GM13977 (cell line): Measurements from ENCODE around the gene ARPC2.
A peak's percentile ranks its signal among the peaks of the same experiment; 100 is the strongest.
"Not testable (repeated sequence)": the region's sequence is repeated elsewhere in the genome, so short reads cannot be mapped to it uniquely, and the experiment has no call there.

Experiments used
- DNase-seq: peaks from one replicate; pipeline ENCODE4 v3.0.0; 2012; ENCODE audit warnings: low spot score
- CTCF ChIP-seq: IDR thresholded peaks from 2 replicates; pipeline ENCODE4 v1.5.1; 2012; ENCODE audit warnings: mild to moderate bottlenecking, control low read depth; ENCODE audit not compliant: insufficient read depth; ENCODE audit errors: extremely low read depth, missing control alignments
- in situ Hi-C: fragments of 300-500 bp; cut with MboI; formaldehyde crosslinking; loops from one replicate; pipeline ENCODE4 v1.12.0; 2022; ENCODE audit warnings: low sequenced_read_pairs, low pct_unique_long_range_greater_than_20kb, mixed read lengths, inconsistent platforms; ENCODE audit not compliant: unreplicated experiment

ARPC2 gene

GRCh38 chr2:218216674-218217359 is at the start of gene ARPC2:
Gene ARPC2, plus strand, starts transcription at chr2:218217189. Its CDS starts 282 bp downstream, at chr2:218217471.
- in situ Hi-C loops, result no loop called here
- no peak for TF ChIP-seq CTCF
- peak; percentile 94 for DNase-seq

- no peak for DNase-seq
- in situ Hi-C loops, result no loop called here
- no peak for TF ChIP-seq CTCF
Measured at GRCh38 chr2:218168016-218168415, 49.0 kb upstream of the ARPC2 start.

GRCh38 chr2:218168635-218169462 is 48.1 kb upstream of the ARPC2 start:
- DNase-seq, result peak; percentile 70
- in situ Hi-C loops, result no loop called here
- peak; percentile 75 for TF ChIP-seq CTCF

- no peak for DNase-seq
- in situ Hi-C loops, result no loop called here
- TF ChIP-seq CTCF, result no peak
Measured at GRCh38 chr2:218169757-218170546, 47.0 kb upstream of the ARPC2 start.

- DNase-seq, in situ Hi-C loops: not testable (repeated sequence)
Measured at GRCh38 chr2:218171744-218172143, 45.2 kb upstream of the ARPC2 start.

GRCh38 chr2:218172845-218173244 is 44.1 kb upstream of the ARPC2 start:
- in situ Hi-C loops, result no loop called here
- no peak for DNase-seq
- no peak for TF ChIP-seq CTCF
